SU-DHL-6 (cell line): ENCODE measurements around the gene SLC46A3.

Experiments
- H2AFZ ChIP-seq: fragments of 200-600 bp; sonication (generic); 2 replicates; pipeline ENCODE4 v1.6.1; 2014; ENCODE audit warnings: low read depth, mild to moderate bottlenecking, moderate library complexity, mixed read lengths, antibody characterized with exemption, low read length; ENCODE audit not compliant: severe bottlenecking
- H3F3A ChIP-seq: fragments of 200-600 bp; shearing (Covaris generic); 2 replicates; pipeline ENCODE4 v1.6.0; 2016; ENCODE audit warnings: antibody characterized with exemption, mild to moderate bottlenecking; ENCODE audit not compliant: insufficient read depth
- H3K27ac ChIP-seq: fragments of 200-600 bp; sonication (generic); 2 replicates; pipeline ENCODE4 v1.5.1; 2016; ENCODE audit warnings: low read depth, mild to moderate bottlenecking, low read length, moderate library complexity, mixed read lengths
- H3K27me3 ChIP-seq: fragments of 200-600 bp; sonication (generic), shearing (Covaris generic); 2 replicates; pipeline ENCODE4 v1.6.0; 2014; ENCODE audit warnings: mild to moderate bottlenecking, low read length
- H3K36me3 ChIP-seq: fragments of 200-600 bp; sonication (generic); 2 replicates; pipeline ENCODE4 v1.6.1; 2014; ENCODE audit warnings: mild to moderate bottlenecking, low read length, mixed read lengths
- H3K4me2 ChIP-seq: fragments of 300-600, 200-600 bp; shearing (Covaris generic), sonication (generic); 2 replicates; pipeline ENCODE4 v1.6.0; 2014; ENCODE audit warnings: low read length, low read depth, mild to moderate bottlenecking; ENCODE audit not compliant: poor library complexity, severe bottlenecking
- H3K4me3 ChIP-seq: fragments of 200-600 bp; sonication (generic); 2 replicates; pipeline ENCODE4 v1.5.1; 2014; ENCODE audit warnings: antibody characterized with exemption, low read length, mild to moderate bottlenecking, mixed read lengths; ENCODE audit not compliant: insufficient read depth, poor library complexity, severe bottlenecking
- H3K79me2 ChIP-seq: fragments of 200-600 bp; sonication (generic); 2 replicates; pipeline ENCODE4 v1.6.1; 2014; ENCODE audit warnings: mild to moderate bottlenecking, low read length, moderate library complexity; ENCODE audit not compliant: insufficient read depth
- H3K9ac ChIP-seq: fragments of 200-600 bp; sonication (generic); 2 replicates; pipeline ENCODE4 v1.7.0; 2014; ENCODE audit warnings: mild to moderate bottlenecking, low read length
- H3K9me2 ChIP-seq: fragments of 200-600 bp; sonication (generic); replicated peaks from 2 replicates; pipeline ENCODE4 v1.6.1; 2014; ENCODE audit warnings: low read length; ENCODE audit not compliant: insufficient read depth
- H3K9me3 ChIP-seq: fragments of 200-600 bp; sonication (generic); 2 replicates; pipeline ENCODE4 v1.6.1; 2014; ENCODE audit warnings: low read length, mixed read lengths; ENCODE audit not compliant: insufficient read depth
- H4K20me1 ChIP-seq: fragments of 200-600 bp; sonication (generic); 2 replicates; pipeline ENCODE4 v1.6.1; 2014; ENCODE audit warnings: low read depth, mild to moderate bottlenecking, antibody characterized with exemption, low read length, moderate library complexity, mixed read lengths
- CTCF ChIP-seq: fragments of 200-600 bp; sonication (generic); IDR thresholded peaks from one replicate; pipeline ENCODE4 v1.5.1; 2017; ENCODE audit warnings: antibody characterized with exemption, mild to moderate bottlenecking, low read length, moderate library complexity; ENCODE audit not compliant: insufficient read depth, poor library complexity, severe bottlenecking
- EZH2phosphoT487 ChIP-seq: fragments of 200-600 bp; sonication (generic), shearing (Covaris generic); conservative IDR thresholded peaks from 2 replicates; pipeline ENCODE4 v1.6.1; 2018; ENCODE audit warnings: mild to moderate bottlenecking, antibody characterized with exemption, low read length, moderate library complexity, mixed read lengths

SLC46A3 gene

GRCh38 chr13:28678809-28679208 lies 40.0 kb downstream of the SLC46A3 start:
- Histone ChIP-seq H3K9ac (no peak overlapping the region), H3K27me3 (no peaks in the 10 kb centered on the region), H3F3A (peaks cover 11% of the 10 kb centered on the region; the same call in 1 of the 2 replicates), H3K27ac (no peak overlapping the region), H3K36me3 (peaks cover 16% of the 10 kb centered on the region), H3K79me2 (no peaks in the 10 kb centered on the region), H3K9me2 (no peaks in the 10 kb centered on the region), H3K4me2 (no peak overlapping the region), H3K4me3 (no peak overlapping the region), H2AFZ (no peak overlapping the region), H4K20me1 (peaks cover 5% of the 10 kb centered on the region; the same call in 1 of the 2 replicates), H3K9me3 (no peaks in the 10 kb centered on the region)
- TF ChIP-seq EZH2phosphoT487 (no peak), CTCF (no peak)

- H4K20me1 ChIP-seq, result no peaks in the 10 kb centered on the region; the same call in 1 of the 2 replicates
- no peak overlapping the region for H2AFZ ChIP-seq
- peaks cover 4% of the 10 kb centered on the region; the same call in 1 of the 2 replicates for H3K79me2 ChIP-seq
- H3K9me2 ChIP-seq, result no peaks in the 10 kb centered on the region
- no peaks in the 10 kb centered on the region for H3K9me3 ChIP-seq
- peaks cover 58% of the 10 kb centered on the region for H3K36me3 ChIP-seq
- H3F3A ChIP-seq, result no peaks in the 10 kb centered on the region
- no peak overlapping the region for H3K27ac ChIP-seq
- no peak overlapping the region for H3K9ac ChIP-seq
- no peak overlapping the region for H3K4me3 ChIP-seq
- TF ChIP-seq EZH2phosphoT487 (no peak), CTCF (no peak)
- H3K27me3 ChIP-seq, result no peaks in the 10 kb centered on the region
- no peak overlapping the region for H3K4me2 ChIP-seq
These were observed 47.5 kb downstream of the SLC46A3 start for GRCh38 chr13:28671126-28671792.

- Histone ChIP-seq H3K79me2 (peaks cover 20% of the 10 kb centered on the region), H3K9me2 (no peaks in the 10 kb centered on the region), H3K9me3 (no peaks in the 10 kb centered on the region), H3F3A (no peaks in the 10 kb centered on the region), H2AFZ (no peak overlapping the region), H3K9ac (no peak overlapping the region), H3K4me3 (no peak overlapping the region), H4K20me1 (no peaks in the 10 kb centered on the region; the same call in 1 of the 2 replicates), H3K27ac (no peak overlapping the region), H3K36me3 (peaks cover 71% of the 10 kb centered on the region; the same call in 1 of the 2 replicates), H3K4me2 (no peak overlapping the region), H3K27me3 (no peaks in the 10 kb centered on the region)
- TF ChIP-seq EZH2phosphoT487 (no peak), CTCF (no peak)
These were observed 51.8 kb downstream of the SLC46A3 start for GRCh38 chr13:28666897-28667488.
